Urothelium cell line (cell line): Measurements from ENCODE around the gene BSDC1.
A peak's percentile ranks its signal among the peaks of the same experiment; 100 is the strongest.
"Not testable (repeated sequence)": the region's sequence is repeated elsewhere in the genome, so short reads cannot be mapped to it uniquely, and the experiment has no call there.

Source experiments
- DNase-seq: peaks from one replicate; pipeline ENCODE4 v3.0.0; 2011; ENCODE audit warnings: low spot score, mixed read lengths
- FAIRE-seq: peaks from 2 replicates; lab custom pipeline; 2011; peaks lifted over from hg19 to GRCh38; lab: Jason Lieb, UNC

The BSDC1 gene

DNA sequence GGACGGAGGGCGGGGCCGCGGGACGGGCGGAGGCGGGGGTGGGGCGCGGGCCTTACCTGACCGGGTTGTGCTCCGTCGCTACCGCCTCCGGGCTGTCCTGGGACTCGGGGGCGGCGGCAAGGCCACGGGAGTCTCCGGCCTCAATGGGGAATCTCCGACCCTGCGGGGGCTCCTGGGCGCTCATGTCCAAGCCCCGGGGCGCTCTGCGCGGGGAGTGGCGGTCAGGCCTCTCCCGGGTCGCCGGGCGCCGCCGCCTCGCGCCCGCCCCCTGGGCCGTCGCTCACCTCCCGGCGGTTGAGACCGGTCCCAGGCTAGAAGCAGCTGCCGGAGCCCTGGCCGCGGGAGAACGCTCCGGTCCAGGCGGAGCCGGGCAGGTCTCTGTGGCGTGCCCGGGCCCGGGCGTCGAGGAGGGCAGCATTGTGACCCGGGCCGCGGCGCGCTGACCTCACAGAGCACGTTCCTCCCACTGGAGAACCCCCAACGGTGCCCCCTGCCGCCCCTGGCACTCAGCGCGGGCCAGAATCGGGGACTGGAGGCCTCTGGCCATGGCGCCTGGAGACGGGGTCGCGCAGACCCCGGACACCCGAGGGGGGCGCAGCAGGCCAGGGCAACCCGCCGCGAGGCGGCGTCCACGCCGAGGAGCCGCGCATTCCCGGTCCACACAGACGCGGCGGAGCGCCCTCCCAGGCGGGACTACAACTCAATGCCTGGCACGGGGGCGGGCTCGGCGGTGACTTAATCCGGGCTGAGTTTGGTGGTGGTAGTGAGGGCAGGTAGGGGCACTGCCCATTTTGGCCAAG, 32.4 kb downstream of the BSDC1 start:
- FAIRE-seq: no peak
- no peak for DNase-seq

- FAIRE-seq (no peak), DNase-seq (no peak)
These were observed 33.0 kb downstream of the BSDC1 start for GRCh38 chr1:32361308-32361673.

- DNase-seq (no peak), FAIRE-seq (no peak)
These were observed 35.8 kb downstream of the BSDC1 start for GRCh38 chr1:32358435-32358834.

- DNase-seq (no peak), FAIRE-seq (no peak)
These were observed 36.6 kb downstream of the BSDC1 start for GRCh38 chr1:32357614-32358013.

DNA sequence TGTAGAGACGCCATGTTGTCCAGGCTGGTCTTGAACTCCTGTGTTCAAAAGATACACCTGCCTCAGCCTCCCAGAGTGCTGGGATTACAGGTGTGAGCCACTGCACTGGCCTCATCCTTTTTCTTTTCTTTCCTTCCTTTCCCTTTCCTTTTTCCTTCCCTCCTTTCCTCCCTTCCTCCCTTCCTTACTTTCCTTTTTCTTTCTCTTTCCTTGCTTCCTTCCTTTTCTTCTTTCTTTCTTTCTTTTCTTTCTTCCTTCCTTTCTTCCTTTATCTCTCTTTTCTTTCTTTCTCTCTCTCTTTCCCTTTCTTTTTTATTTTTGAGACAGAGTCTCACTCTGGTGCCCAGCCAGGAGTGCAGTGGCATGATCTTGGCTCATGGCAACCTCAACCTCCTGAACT, 37.8 kb downstream of the BSDC1 start:
- FAIRE-seq: no peak
- no peak for DNase-seq

- not testable (repeated sequence) for DNase-seq, FAIRE-seq
These were observed 38.5 kb downstream of the BSDC1 start for GRCh38 chr1:32355778-32356177.

- no peak for FAIRE-seq
- no peak for DNase-seq
These were observed 40.2 kb downstream of the BSDC1 start for GRCh38 chr1:32353886-32354570.

DNA sequence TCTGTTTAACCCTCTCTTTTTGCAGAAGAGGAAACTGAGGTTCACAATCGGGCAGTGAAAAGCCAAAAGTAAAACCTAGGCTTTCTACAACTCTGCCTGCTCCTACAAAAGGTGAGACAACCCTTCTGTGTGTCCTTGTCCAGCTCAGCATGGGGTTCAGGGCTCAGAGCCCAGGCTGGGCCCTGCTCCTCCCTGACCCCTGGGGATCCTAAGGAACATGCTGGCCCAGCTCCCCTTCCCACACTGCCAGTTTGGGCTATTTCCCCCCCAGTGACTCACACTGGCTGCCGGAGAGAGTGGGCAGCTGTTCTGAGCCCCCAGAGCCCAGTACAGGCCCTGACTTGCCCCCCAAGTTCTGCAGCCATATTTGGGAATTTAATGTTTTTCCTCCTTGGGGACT, 40.8 kb downstream of the BSDC1 start:
- DNase-seq (no peak), FAIRE-seq (no peak)

DNA sequence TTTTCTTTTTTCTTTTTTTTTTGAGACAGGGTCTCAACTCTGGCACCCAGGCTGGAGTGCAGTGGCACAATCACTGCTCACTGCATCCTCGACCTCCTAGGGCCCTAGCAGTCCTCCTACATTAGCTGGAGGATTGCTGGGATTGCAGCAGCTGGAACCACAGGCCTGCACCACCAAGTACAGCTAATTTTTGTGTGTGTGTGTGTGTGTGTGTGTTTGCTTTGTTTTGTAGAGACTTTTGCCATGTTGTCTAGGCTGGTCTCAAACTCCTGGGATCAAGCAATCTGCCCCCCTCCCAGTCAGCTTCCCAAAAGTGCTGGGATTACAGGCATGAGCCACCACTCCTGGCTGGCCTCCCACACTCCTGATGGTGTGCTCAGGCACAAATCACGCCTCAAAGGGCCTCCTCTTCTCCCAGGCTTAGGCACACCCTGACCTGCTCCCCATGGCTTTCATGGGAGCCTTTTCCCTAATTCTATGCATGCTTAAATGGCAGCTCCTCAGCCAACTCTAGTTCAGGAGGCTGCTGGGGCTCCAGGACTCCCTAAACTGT, 41.3 kb downstream of the BSDC1 start:
- FAIRE-seq (no peak), DNase-seq (no peak)

DNA sequence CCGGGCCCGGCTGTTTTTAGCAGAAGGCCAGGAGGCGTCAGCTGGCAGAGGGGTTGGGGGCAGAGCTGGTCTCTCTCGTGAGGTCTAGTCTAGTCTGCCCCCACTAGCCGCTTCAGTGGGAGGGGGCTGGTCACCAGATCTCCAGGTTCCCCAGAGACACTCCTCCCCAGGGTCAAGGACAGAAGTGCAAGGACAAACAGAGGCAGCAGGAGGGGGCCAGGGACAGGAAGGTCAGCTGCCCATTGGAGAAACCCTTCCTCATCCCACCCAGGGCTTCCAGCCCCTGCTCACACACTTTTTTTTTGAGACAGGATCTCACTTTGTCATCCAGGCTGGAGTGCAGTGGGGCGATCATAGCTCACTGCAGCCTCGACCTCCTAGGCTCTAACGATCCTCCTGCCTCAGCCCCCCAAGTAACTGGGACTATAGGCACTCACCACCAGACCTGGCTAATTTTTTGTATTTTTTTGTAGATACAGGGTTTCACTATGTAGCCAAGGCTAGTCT, 41.9 kb downstream of the BSDC1 start:
- FAIRE-seq: no peak
- no peak for DNase-seq

GRCh38 chr1:32351399-32352238, 42.6 kb downstream of the BSDC1 start:
- DNase-seq: peak; percentile 99
- FAIRE-seq: peak; percentile 75

- FAIRE-seq: no peak
- peak; percentile 85 for DNase-seq
These were observed 43.3 kb downstream of the BSDC1 start for GRCh38 chr1:32350785-32351398.

DNA sequence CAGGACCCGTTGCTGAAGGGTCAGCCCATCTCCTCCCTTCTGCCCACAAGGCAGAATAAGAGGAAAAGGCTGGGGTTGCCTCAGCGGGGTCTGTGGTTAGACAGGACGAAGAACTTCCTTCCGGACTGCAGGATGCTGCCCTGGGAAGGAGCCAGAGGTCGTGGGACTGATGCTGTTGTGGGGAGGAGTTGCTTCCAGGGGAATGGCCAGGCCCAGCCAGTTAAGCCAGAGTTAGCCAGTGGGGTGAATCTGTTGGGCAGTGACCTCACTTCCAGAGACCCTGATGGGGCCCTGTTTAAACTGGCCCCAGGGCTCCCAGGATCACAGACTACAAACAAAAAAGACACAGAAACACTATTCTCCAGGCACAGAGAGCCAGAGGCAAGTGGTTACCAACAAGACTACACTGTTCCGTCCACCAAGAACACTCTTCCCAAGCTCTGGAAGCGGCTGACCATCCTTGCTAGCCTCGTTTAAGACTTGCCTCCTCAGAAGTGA, 45.0 kb downstream of the BSDC1 start:
- FAIRE-seq (no peak), DNase-seq (no peak)

DNA sequence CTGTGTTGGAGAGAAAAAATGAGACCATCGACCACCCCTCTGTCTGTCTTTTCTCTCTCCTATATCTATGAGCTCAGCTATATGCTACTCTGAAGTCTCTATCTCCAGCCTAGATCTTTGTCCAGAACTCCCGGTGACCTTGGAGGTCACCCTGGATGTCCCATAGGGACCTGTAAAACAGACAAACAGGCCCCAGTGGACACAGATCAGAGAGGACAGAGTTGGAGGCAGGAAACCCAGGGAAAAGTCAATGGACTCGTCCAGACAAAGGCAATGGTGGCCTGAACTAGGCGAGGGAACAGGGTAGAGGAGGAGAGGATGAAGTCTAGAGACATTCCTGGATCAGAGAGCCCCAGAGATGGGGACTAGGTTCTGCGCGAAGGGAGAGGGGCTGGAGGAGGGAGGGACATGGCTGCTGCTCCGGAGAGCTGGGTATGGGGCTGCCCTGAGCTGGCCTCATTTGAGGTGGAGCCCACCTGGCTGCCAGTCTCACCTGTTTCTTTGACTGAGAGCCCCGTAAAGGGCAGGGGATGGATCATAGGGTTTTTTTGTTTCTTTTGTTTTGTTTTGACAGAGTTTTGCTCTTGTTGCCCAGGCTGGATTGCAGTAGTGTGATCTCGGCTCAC, 47.6 kb downstream of the BSDC1 start:
- no peak for FAIRE-seq
- no peak for DNase-seq

- DNase-seq (no peak), FAIRE-seq (no peak)
These were observed 48.9 kb downstream of the BSDC1 start for GRCh38 chr1:32345289-32345827.

- DNase-seq (no peak), FAIRE-seq (no peak)
These were observed 51.5 kb downstream of the BSDC1 start for GRCh38 chr1:32342704-32343103.

DNA sequence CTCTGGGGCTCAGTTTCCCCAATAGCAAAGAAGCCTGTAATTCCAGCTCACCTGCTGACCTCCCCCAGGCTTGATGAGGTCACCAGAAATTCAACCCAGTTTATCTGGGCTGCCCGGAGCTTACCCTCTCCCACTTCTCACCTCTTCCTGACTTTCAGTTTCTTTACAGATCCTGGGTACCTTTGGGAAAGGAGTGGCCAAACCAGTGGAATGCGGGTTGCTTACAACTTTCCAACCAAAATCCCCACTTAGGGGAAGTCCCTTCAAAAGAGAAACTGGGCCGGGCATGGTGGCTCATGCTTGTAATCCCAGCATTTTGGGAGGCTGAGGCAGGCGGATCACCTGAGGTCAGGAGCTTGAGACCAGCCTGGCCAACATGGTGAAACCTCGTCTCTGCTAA, 52.3 kb downstream of the BSDC1 start:
- no peak for DNase-seq
- FAIRE-seq: no peak

DNA sequence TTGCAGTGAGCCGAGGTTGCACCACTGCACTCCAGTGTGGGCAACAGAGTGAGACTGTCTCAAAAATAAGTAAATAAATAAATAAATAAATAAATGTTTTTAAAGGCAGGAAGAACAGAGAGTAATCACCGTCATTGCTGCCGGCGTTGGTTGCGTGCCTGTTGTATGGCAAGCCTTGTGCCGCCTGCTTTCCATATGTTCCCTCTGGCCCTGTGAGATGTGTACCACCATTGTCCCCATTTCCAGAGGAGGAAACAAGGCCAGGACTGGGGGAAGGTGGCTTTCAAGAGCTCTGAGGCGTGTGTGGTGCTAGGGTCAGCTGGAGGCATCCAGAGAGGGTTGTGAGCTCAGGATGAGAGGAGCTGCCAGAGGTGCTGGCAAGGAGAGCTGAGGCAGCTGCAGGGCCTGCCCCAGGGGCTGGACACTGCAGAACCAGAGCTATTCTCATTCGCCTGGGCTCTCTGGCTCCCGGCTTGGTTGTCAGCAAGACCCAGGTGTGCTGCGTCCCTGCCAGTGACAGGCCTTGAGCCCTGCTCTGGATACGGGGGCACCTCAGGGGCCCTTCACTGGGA, 53.0 kb downstream of the BSDC1 start:
- FAIRE-seq: no peak
- no peak for DNase-seq

DNA sequence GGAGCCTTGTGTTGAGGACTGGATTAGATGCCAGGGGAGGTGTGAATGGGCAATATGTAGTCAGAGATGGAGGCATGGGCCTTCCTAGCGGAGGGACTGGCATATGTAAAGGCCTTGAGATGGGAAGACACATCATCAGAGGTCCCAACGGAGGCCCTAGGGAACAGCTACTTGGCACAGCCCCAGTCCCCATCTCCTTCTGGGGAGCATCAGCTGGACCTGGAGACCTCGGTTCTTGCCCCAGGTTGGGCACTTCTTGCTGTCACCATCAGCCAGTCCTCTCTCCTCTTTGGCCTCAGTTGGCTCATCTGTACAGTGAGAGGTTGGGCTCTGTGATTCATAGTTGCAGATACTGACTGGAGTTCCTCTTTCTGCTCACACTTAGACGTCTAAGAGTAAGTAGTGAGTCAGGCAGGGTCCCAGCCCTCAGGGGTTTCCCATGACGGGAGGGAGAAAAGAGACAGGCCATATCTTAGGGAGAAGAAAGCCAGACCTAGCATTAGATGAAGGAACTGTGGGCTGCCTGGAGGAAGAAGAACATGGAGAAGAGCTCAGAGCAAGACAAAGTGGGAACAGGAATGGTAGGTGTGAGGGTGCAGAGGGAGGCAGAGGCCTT, 54.8 kb downstream of the BSDC1 start:
- no peak for FAIRE-seq
- no peak for DNase-seq
